Heart right ventricle (tissue), 16 donors: ENCODE measurements around the gene MTCH1. TPM values are rescaled to one million over a fixed set of nuclear protein-coding genes. Genes with fewer than 3 reads are reported as not detected.
A peak's percentile ranks its signal among the peaks of the same experiment; 100 is the strongest.

Experiments used
- ATAC-seq, 8 donors: fragments of 200-7000 bp; cut with Tn5 transposase; one replicate each; pipeline ENCODE4 v1.9.1; 2020; ENCODE audit warnings: mild to moderate bottlenecking in 8 of 8, moderate library complexity in 8 of 8, moderate number of reproducible peaks in 1 of 8
- DNase-seq, 2 donors: peaks; one replicate each; pipeline ENCODE4 v3.0.0-alpha.2; 2020
- H3K27ac ChIP-seq, 10 donors: fragments of 200-600 bp; sonication (generic) in 2 of 10; one replicate each; pipeline versions ENCODE4 v1.5.0 to v1.8.0; 2020 to 2022; ENCODE audit warnings: mild to moderate bottlenecking in 3 of 10
- H3K27me3 ChIP-seq, 7 donors: fragments of 200-600 bp; one replicate each; pipeline ENCODE4 v1.8.0; 2021 to 2022; ENCODE audit warnings: mild to moderate bottlenecking in 2 of 7
- H3K36me3 ChIP-seq, 9 donors: fragments of 200-600 bp; sonication (generic) in 1 of 9; one replicate each; pipeline versions ENCODE4 v1.5.0 to v1.8.0; 2020 to 2022; ENCODE audit warnings: mild to moderate bottlenecking in 2 of 9
- H3K4me1 ChIP-seq, 9 donors: fragments of 200-600 bp; sonication (generic) in 1 of 9; one replicate each; pipeline versions ENCODE4 v1.5.0 to v1.8.0; 2020 to 2022; ENCODE audit warnings: mild to moderate bottlenecking in 4 of 9
- H3K4me3 ChIP-seq, 10 donors: fragments of 200-600 bp; sonication (generic) in 2 of 10; one replicate each; pipeline versions ENCODE4 v1.5.0 to v1.8.0; 2020 to 2022; ENCODE audit warnings: mild to moderate bottlenecking in 7 of 10, moderate library complexity in 2 of 10
- H3K9me3 ChIP-seq, 11 donors: fragments of 200-600 bp in 10 of 11; sonication (generic) in 2 of 11; one replicate each; pipeline versions ENCODE4 v1.5.0 to v1.8.0; 2013 to 2022; ENCODE audit warnings: mild to moderate bottlenecking in 2 of 11, control low read depth in 1 of 11, moderate library complexity in 1 of 11
- CTCF ChIP-seq, 9 donors: fragments of 200-600 bp; sonication (generic) in 2 of 9; IDR thresholded peaks; one replicate each; pipeline versions ENCODE4 v1.5.0 to v1.8.0; 2021 to 2022; ENCODE audit warnings: antibody characterized with exemption in 9 of 9, mild to moderate bottlenecking in 5 of 9, moderate library complexity in 1 of 9
- WGBS, 2 donors: extraction: QIAGEN DNeasy Blood & Tissue Kit; methylation state at CpG; one replicate each; pipeline ENCODE4 v1.1.7; 2013; ENCODE audit warnings: inconsistent platforms in 1 of 2; 5-methylcytosine and 5-hydroxymethylcytosine counted together
- intact Hi-C, 10 donors: fragments of 100-400 bp; cut with DNase I; formaldehyde crosslinking; loops; one replicate each; pipeline versions ENCODE4 v1.11.1 to v1.14.2; 2022
- polyA plus RNA-seq, 2 donors: library from polyadenylated mRNA; stranded (reverse); fragments of 200-250 nt; gene quantifications; one replicate each; pipeline ENCODE4 v1.2.3, GENCODE V29; 2013
- total RNA-seq, 10 donors: library from RNA; stranded (reverse); fragmentation: NEBNext Ultra II Directional in 3 of 10; extraction: Animal tissue kit (Norgen Biotek cat#: 25700) in 3 of 10; gene quantifications; one replicate each; pipeline versions ENCODE4 v1.2.1 to v1.2.4, GENCODE V29; 2021 to 2023
- donor health status: Arrhythmogenic right ventricular cardiomyopathy.
- donor health status: ischemic (EF 13 %, LVEDD 7.1; RV severe dilation, severe dysfunction).
- donor health status: healthy with polysubstance abuse.
- donor health status: DM: no; HTN: yes; CAD: no.
- donor health status: DM: no; HTN: no; CAD: no.
- donor health status: ischemic (EF 25% LVEDD 6.9; RV normal size, moderate dysfunction).
- donor health status: ischemic (EF 25% LVEDD 5.7; RV mildly dilated, moderate dysfunction).
- donor health status: healthy.
- donor health status: DM: yes; HTN: yes; CAD: no.
- donor health status: Ischemic cardiomyopathy.
- donor health status: ischemic (EF 35%, LVEDD 5.7; RV mildly dilated, moderate dysfunction).
- donor health status: nonischemic (EF 11% LVEDD 7.7; RV severe dilation, severe dysfunction).
- donor health status: DM: yes; HTN: yes; CAD: no.
- donor health status: PGD.
- donor health status: ischemic (EF 29% LVEDD 5.4; RV normal size, mild dysfunction).
- donor health status: nonischemic (EF 23%, LVEDD 6.1; RV moderate dilation, normal function).

MTCH1 gene
- total and polyA plus RNA-seq, 12 donors = 82.6 to 341 (median 156) TPM

GRCh38 chr6:36976007-36976264 lies 10.1 kb downstream of the MTCH1 start:
- H3K9me3 ChIP-seq = no peaks in the 10 kb centered on the region
- 46 to 63% methylated on average over 4 of the region's 4 CpGs for WGBS, 2 donors
- DNase-seq = no peak
- peak overlapping the region; percentile 20 to 79 (median 62) for H3K27ac ChIP-seq
- no peak overlapping the region for H3K4me3 ChIP-seq
- ATAC-seq = peak in 1 of 8 donors; percentile 16
- peaks cover 31 to 100% (median 94%) of the 10 kb centered on the region in 9 donors for H3K4me1 ChIP-seq
- intact Hi-C loops = loop anchor here in 5 of 10 donors (5.0 kb wide), 4 partner anchors 59 to 209 kb away; partner anchors contain the start of gene C6orf89 (in 4 of the 5)
- H3K27me3 ChIP-seq = no peaks in the 10 kb centered on the region
- no peak for TF ChIP-seq CTCF (IDR thresholded peaks at IDR 0.05)
- H3K36me3 ChIP-seq = peaks cover 0 to 100% (median 68%) of the 10 kb centered on the region in 9 donors

GRCh38 chr6:36975231-36976006 lies 10.6 kb downstream of the MTCH1 start:
- Histone ChIP-seq H3K27ac (peak overlapping the region; percentile 17 to 79 (median 60)), H3K4me3 (no peak overlapping the region), H3K9me3 (no peaks in the 10 kb centered on the region), H3K36me3 (peaks cover 0 to 100% (median 73%) of the 10 kb centered on the region in 9 donors), H3K27me3 (no peaks in the 10 kb centered on the region), H3K4me1 (peaks cover 27 to 100% (median 88%) of the 10 kb centered on the region in 9 donors)
- peak in 3 of 8 donors; percentile 2 to 28 (median 10) for ATAC-seq
- DNase-seq = no peak
- TF ChIP-seq CTCF (IDR thresholded peaks at IDR 0.05) = no peak
- intact Hi-C loops = loop anchor here in 5 of 10 donors (5.0 kb wide), 4 partner anchors 58 to 208 kb away; partner anchors contain the start of gene C6orf89 (in 4 of the 5)
- WGBS, 2 donors = 82 to 88% methylated on average over 7 of the region's 7 CpGs

GRCh38 chr6:36973647-36974046 lies 12.3 kb downstream of the MTCH1 start:
- ATAC-seq (peak; percentile 56 to 80 (median 64)), DNase-seq (peak; percentile 69 to 73)
- Histone ChIP-seq H3K36me3 (peaks cover 0 to 100% (median 91%) of the 10 kb centered on the region in 9 donors), H3K9me3 (no peaks in the 10 kb centered on the region), H3K27ac (peak overlapping the region in 9 of 10 donors; percentile 18 to 79 (median 54)), H3K4me1 (peaks cover 18 to 99% (median 85%) of the 10 kb centered on the region in 9 donors), H3K27me3 (no peaks in the 10 kb centered on the region), H3K4me3 (no peak overlapping the region)
- WGBS, 2 donors = 33 to 68% methylated on average over 4 of the region's 4 CpGs
- TF ChIP-seq CTCF (IDR thresholded peaks at IDR 0.05) = no peak
- intact Hi-C loops = loop anchor here in 1 of 10 donors (5.0 kb wide), 1 partner anchor 131 kb away; no protein-coding TSS in a partner anchor

- 45 to 61% methylated on average over 1 of the region's 1 CpG for WGBS, 2 donors
- DNase-seq = no peak
- Histone ChIP-seq H3K27me3 (no peaks in the 10 kb centered on the region), H3K9me3 (no peaks in the 10 kb centered on the region), H3K4me1 (peaks cover 17 to 99% (median 89%) of the 10 kb centered on the region in 9 donors), H3K4me3 (no peak overlapping the region), H3K36me3 (peaks cover 0 to 100% (median 93%) of the 10 kb centered on the region in 9 donors), H3K27ac (peak overlapping the region in 9 of 10 donors; percentile 18 to 79 (median 54))
- ATAC-seq = peak in 1 of 8 donors; percentile 39
- TF ChIP-seq CTCF (IDR thresholded peaks at IDR 0.05) = no peak
- intact Hi-C loops = loop anchor here in 1 of 10 donors (5.0 kb wide), 1 partner anchor 131 kb away; no protein-coding TSS in a partner anchor
Observed at GRCh38 chr6:36973190-36973589, 12.8 kb downstream of the MTCH1 start.
